Astrocyte (in vitro differentiated cells and primary cell): ENCODE measurements around the gene GPATCH4. TPM values are rescaled to one million over a fixed set of nuclear protein-coding genes. Genes with fewer than 3 reads are reported as not detected.

Experiments
- DNase-seq: peaks from one replicate; pipeline ENCODE4 v3.0.0-alpha.2; 2010; ENCODE audit warnings: low read depth
- FAIRE-seq: peaks from 2 replicates; lab custom pipeline; 2011; peaks lifted over from hg19 to GRCh38; lab: Jason Lieb, UNC
- H2AFZ ChIP-seq: 2 replicates; pipeline ENCODE4 v1.6.0; 2012; ENCODE audit warnings: low read depth, low read length, inconsistent platforms
- H3K27ac ChIP-seq: 2 replicates; pipeline ENCODE4 v1.5.1; 2011; ENCODE audit warnings: low read depth, low read length, inconsistent platforms
- H3K27me3 ChIP-seq: 2 replicates; pipeline ENCODE4 v1.6.0; 2011; ENCODE audit warnings: low read length, inconsistent platforms; ENCODE audit not compliant: insufficient read depth
- H3K36me3 ChIP-seq: 2 replicates; pipeline ENCODE4 v1.5.1; 2011; ENCODE audit warnings: low read length, inconsistent platforms; ENCODE audit not compliant: insufficient read depth
- H3K4me1 ChIP-seq: 2 replicates; pipeline ENCODE4 v1.5.1; 2011; ENCODE audit warnings: low read length, inconsistent platforms; ENCODE audit not compliant: insufficient read depth
- H3K4me2 ChIP-seq: 2 replicates; pipeline ENCODE4 v1.6.0; 2012; ENCODE audit warnings: low read length, inconsistent platforms
- H3K4me3 ChIP-seq: 2 replicates; pipeline ENCODE4 v1.5.1; 2011; ENCODE audit warnings: low read depth, mild to moderate bottlenecking, low read length, inconsistent platforms; ENCODE audit not compliant: insufficient read depth
- H3K79me2 ChIP-seq: 2 replicates; pipeline ENCODE4 v1.6.0; 2012; ENCODE audit warnings: mild to moderate bottlenecking, low read length, inconsistent platforms; ENCODE audit not compliant: insufficient read depth
- H3K9ac ChIP-seq: 2 replicates; pipeline ENCODE4 v1.6.0; 2012; ENCODE audit warnings: mild to moderate bottlenecking, low read length, inconsistent platforms
- H3K9me3 ChIP-seq: 2 replicates; pipeline ENCODE4 v1.5.1; 2012; ENCODE audit warnings: low read depth, mild to moderate bottlenecking, low read length, inconsistent platforms; ENCODE audit not compliant: insufficient read depth
- H4K20me1 ChIP-seq: 2 replicates; pipeline ENCODE4 v1.6.0; 2012; ENCODE audit warnings: low read length, inconsistent platforms; ENCODE audit not compliant: insufficient read depth
- H3K27ac Mint-ChIP-seq: one replicate; pipeline ENCODE4 v1.8.0; 2021; ENCODE audit warnings: mild to moderate bottlenecking, mixed read lengths; ENCODE audit not compliant: unreplicated experiment
- H3K27me3 Mint-ChIP-seq: one replicate; pipeline ENCODE4 v1.8.0; 2021; ENCODE audit warnings: low read depth, mixed read lengths; ENCODE audit not compliant: unreplicated experiment
- H3K36me3 Mint-ChIP-seq: one replicate; pipeline ENCODE4 v1.8.0; 2021; ENCODE audit warnings: low read depth, mixed read lengths; ENCODE audit not compliant: unreplicated experiment
- H3K4me1 Mint-ChIP-seq: one replicate; pipeline ENCODE4 v1.8.0; 2021; ENCODE audit warnings: low read depth, mixed read lengths; ENCODE audit not compliant: unreplicated experiment
- H3K4me3 Mint-ChIP-seq: one replicate; pipeline ENCODE4 v1.8.0; 2021; ENCODE audit warnings: mild to moderate bottlenecking, moderate library complexity, mixed read lengths; ENCODE audit not compliant: unreplicated experiment
- H3K9me3 Mint-ChIP-seq: one replicate; pipeline ENCODE4 v1.8.0; 2021; ENCODE audit warnings: mild to moderate bottlenecking, mixed read lengths; ENCODE audit not compliant: unreplicated experiment
- EZH2 ChIP-seq: IDR thresholded peaks from 2 replicates; pipeline ENCODE4 v1.6.1; 2012; ENCODE audit warnings: mild to moderate bottlenecking, low read length, inconsistent platforms; ENCODE audit not compliant: insufficient read depth
- total RNA-seq: library from RNA; stranded (reverse); gene quantifications from 2 replicates; pipeline ENCODE4 v1.2.1, GENCODE V29; 2021
- TF ChIP-seq, protein P1 (sequence below): IDR thresholded peaks from 2 replicates; pipeline ENCODE4 v1.5.1; 2011; ENCODE audit warnings: low read depth, mild to moderate bottlenecking, inconsistent platforms, low read length, moderate library complexity; ENCODE audit not compliant: insufficient read depth

GPATCH4 gene
- total RNA-seq, 1 donor from 2014 or later, result 22.8 TPM

DNA sequence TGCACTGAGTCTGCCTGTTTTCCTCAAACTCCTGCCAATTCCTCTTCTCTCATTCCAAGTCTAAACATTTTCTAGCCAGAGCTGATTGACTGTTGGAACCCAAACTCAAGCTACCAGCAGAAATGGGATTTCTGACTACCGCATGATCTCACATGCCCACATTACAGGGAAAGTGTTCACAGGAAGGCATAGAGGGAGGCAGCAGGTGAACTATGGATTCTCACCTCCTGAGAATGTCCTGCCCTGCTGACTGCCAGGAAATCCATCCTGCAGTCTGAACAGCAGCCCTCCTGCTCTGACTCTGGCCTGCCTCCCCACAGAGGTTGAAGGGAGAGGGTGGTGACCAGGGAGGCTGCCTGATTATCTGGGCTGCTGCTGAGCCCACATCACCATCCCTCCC is 51.4 kb downstream of the GPATCH4 start:
- Mint-ChIP-seq H3K9me3 (no peaks in the 10 kb centered on the region), H3K27ac (no peak overlapping the region), H3K27me3 (peaks cover 3% of the 10 kb centered on the region), H3K4me1 (peaks cover 3% of the 10 kb centered on the region), H3K4me3 (no peak overlapping the region), H3K36me3 (no peaks in the 10 kb centered on the region)
- H3K27ac ChIP-seq, result no peak overlapping the region
- no peak overlapping the region for H3K4me3 ChIP-seq
- H3K79me2 ChIP-seq, result no peaks in the 10 kb centered on the region
- FAIRE-seq (no peak), DNase-seq (no peak)
- H3K4me2 ChIP-seq, result no peak overlapping the region
- peaks cover 22% of the 10 kb centered on the region for H3K36me3 ChIP-seq
- no peaks in the 10 kb centered on the region for H3K4me1 ChIP-seq
- H3K27me3 ChIP-seq, result no peaks in the 10 kb centered on the region
- TF ChIP-seq, protein P1, sequence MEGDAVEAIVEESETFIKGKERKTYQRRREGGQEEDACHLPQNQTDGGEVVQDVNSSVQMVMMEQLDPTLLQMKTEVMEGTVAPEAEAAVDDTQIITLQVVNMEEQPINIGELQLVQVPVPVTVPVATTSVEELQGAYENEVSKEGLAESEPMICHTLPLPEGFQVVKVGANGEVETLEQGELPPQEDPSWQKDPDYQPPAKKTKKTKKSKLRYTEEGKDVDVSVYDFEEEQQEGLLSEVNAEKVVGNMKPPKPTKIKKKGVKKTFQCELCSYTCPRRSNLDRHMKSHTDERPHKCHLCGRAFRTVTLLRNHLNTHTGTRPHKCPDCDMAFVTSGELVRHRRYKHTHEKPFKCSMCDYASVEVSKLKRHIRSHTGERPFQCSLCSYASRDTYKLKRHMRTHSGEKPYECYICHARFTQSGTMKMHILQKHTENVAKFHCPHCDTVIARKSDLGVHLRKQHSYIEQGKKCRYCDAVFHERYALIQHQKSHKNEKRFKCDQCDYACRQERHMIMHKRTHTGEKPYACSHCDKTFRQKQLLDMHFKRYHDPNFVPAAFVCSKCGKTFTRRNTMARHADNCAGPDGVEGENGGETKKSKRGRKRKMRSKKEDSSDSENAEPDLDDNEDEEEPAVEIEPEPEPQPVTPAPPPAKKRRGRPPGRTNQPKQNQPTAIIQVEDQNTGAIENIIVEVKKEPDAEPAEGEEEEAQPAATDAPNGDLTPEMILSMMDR, result no peak
- no peak for TF ChIP-seq EZH2
- H3K9me3 ChIP-seq, result no peaks in the 10 kb centered on the region
- H4K20me1 ChIP-seq, result no peaks in the 10 kb centered on the region
- no peak overlapping the region for H3K9ac ChIP-seq
- H2AFZ ChIP-seq, result no peak overlapping the region

- no peak for FAIRE-seq
- peaks cover 3% of the 10 kb centered on the region for H3K4me1 Mint-ChIP-seq
Observed at GRCh38 chr1:156549390-156549789, 51.9 kb downstream of the GPATCH4 start.

DNA sequence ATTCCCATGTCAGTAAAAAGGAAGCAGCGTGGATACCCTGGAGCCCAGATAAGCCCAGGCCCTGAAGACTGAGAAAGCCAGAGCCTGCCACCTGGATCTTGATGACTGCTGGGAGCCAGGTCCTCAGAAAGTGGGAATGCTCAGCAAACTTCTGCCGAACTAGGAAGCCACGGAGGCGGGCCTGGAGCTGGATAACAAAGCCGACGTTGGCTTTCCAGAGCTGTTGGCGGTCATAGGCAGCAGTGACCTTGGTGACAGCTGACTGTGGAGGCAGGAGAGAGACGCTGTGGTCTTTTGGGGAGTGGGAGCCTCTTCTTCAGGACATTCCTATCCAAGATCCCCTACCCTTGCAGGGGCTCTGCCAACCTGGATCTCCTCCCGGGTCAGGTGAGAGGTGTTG is 53.3 kb downstream of the GPATCH4 start:
- no peaks in the 10 kb centered on the region for H3K4me1 ChIP-seq
- H3K9ac ChIP-seq, result no peak overlapping the region
- TF ChIP-seq, protein P1, result no peak
- no peak for TF ChIP-seq EZH2
- Mint-ChIP-seq H3K4me1 (peaks cover 3% of the 10 kb centered on the region), H3K36me3 (no peaks in the 10 kb centered on the region), H3K4me3 (no peak overlapping the region), H3K9me3 (no peaks in the 10 kb centered on the region), H3K27ac (no peak overlapping the region), H3K27me3 (peaks cover 4% of the 10 kb centered on the region)
- H3K27ac ChIP-seq, result no peak overlapping the region
- H4K20me1 ChIP-seq, result no peaks in the 10 kb centered on the region
- peaks cover 19% of the 10 kb centered on the region for H3K36me3 ChIP-seq
- DNase-seq (no peak), FAIRE-seq (no peak)
- no peak overlapping the region for H2AFZ ChIP-seq
- no peak overlapping the region for H3K4me2 ChIP-seq
- no peak overlapping the region for H3K4me3 ChIP-seq
- no peaks in the 10 kb centered on the region for H3K79me2 ChIP-seq
- no peaks in the 10 kb centered on the region for H3K27me3 ChIP-seq
- no peaks in the 10 kb centered on the region for H3K9me3 ChIP-seq

More at GRCh38 chr1:156549390-156549789, 51.9 kb downstream of the GPATCH4 start:
- Histone ChIP-seq H2AFZ (no peak overlapping the region), H3K27me3 (no peaks in the 10 kb centered on the region), H3K9ac (no peak overlapping the region), H3K4me1 (no peaks in the 10 kb centered on the region), H3K4me2 (no peak overlapping the region), H3K9me3 (no peaks in the 10 kb centered on the region), H3K79me2 (no peaks in the 10 kb centered on the region), H3K27ac (no peak overlapping the region), H3K4me3 (no peak overlapping the region), H4K20me1 (no peaks in the 10 kb centered on the region), H3K36me3 (peaks cover 22% of the 10 kb centered on the region)
- Mint-ChIP-seq H3K4me3 (no peak overlapping the region), H3K36me3 (no peaks in the 10 kb centered on the region), H3K9me3 (no peaks in the 10 kb centered on the region), H3K27ac (no peak overlapping the region), H3K27me3 (peaks cover 3% of the 10 kb centered on the region)
- no peak for TF ChIP-seq EZH2
- TF ChIP-seq, protein P1, result no peak
- DNase-seq, result no peak
